K562 (cell line): ENCODE results near the gene FAAH. TPM values are rescaled to one million over a fixed set of nuclear protein-coding genes. Genes with fewer than 3 reads are reported as not detected.

Source experiments
- CBFA2T2 ChIP-seq: fragments of 450-650 bp; conservative IDR thresholded peaks from 2 replicates; pipeline ENCODE4 v1.6.1; 2017; ENCODE audit warnings: mild to moderate bottlenecking
- CHCHD3 ChIP-seq: fragments of 250-450 bp; sonication (Bioruptor Pico); IDR thresholded peaks from 2 replicates; pipeline ENCODE4 v2.1.2; 2022; ENCODE audit warnings: mild to moderate bottlenecking
- SMAD3 ChIP-seq: fragments of 450-650 bp; formaldehyde crosslinking; conservative IDR thresholded peaks from 2 replicates; pipeline ENCODE4 v1.4.0; 2020; ENCODE audit warnings: mild to moderate bottlenecking
- SMARCC2 ChIP-seq: fragments of 450-650 bp; IDR thresholded peaks from 2 replicates; pipeline ENCODE4 v1.6.1; 2017; ENCODE audit warnings: antibody characterized with exemption, moderate library complexity, mild to moderate bottlenecking, low read depth
- TAF1 ChIP-seq: IDR thresholded peaks from 2 replicates; pipeline ENCODE4 v1.6.1; 2011; ENCODE audit warnings: mild to moderate bottlenecking, low read length, moderate library complexity; ENCODE audit not compliant: insufficient read depth, control insufficient read depth, severe bottlenecking; ENCODE audit errors: extremely low read depth
- TEAD2 ChIP-seq: fragments of 450-650 bp; IDR thresholded peaks from 2 replicates; pipeline ENCODE4 v1.6.1; 2016; ENCODE audit warnings: missing genetic modification characterization, control low read depth, missing compliant biosample characterization
- polyA plus RNA-seq, 8 experiments: library from polyadenylated mRNA; depleted of rRNA in 4 of 8; stranded (reverse) in 5 of 8; unstranded in 3 of 8; fragments of >200 nt; fragmentation: Nextera tagmentation in 2 of 8; fragmentation: Illumina TruSeq in 1 of 8; extraction: Ambion mirVana in 2 of 8; extraction: Trizol in 1 of 8; gene quantifications; 2 replicates each; pipeline versions ENCODE4 v1.2.1 to v1.2.3, GENCODE V29; 2011 to 2014; ENCODE audit warnings: inconsistent platforms in 1 of 8, missing spikeins in 1 of 8
- total RNA-seq, 7 experiments: library from RNA; depleted of rRNA in 6 of 7; stranded (reverse); fragments of >200 nt in 6 of 7; fragmentation: Illumina TruSeq in 2 of 7; extraction: Trizol in 2 of 7; gene quantifications; 2 replicates each; pipeline versions ENCODE4 v1.2.1 to v1.2.3, GENCODE V29; 2011 to 2021; ENCODE audit warnings: low replicate concordance in 1 of 7
- TF ChIP-seq, protein P1 (sequence below): sonication (generic); formaldehyde crosslinking; IDR thresholded peaks from 2 replicates; pipeline ENCODE4 v1.8.0; 2022; ENCODE audit warnings: mild to moderate bottlenecking, missing genetic modification reagents, borderline replicate concordance
- TF ChIP-seq, protein P2 (sequence below): sonication (generic); formaldehyde crosslinking; IDR thresholded peaks from 2 replicates; pipeline ENCODE4 v1.8.1; 2023; ENCODE audit warnings: mild to moderate bottlenecking, missing genetic modification reagents
- TF ChIP-seq, protein P3 (sequence below): fragments of 250-450 bp; sonication (Bioruptor Pico); IDR thresholded peaks from 2 replicates; pipeline ENCODE4 v1.9.0; 2021; ENCODE audit warnings: mild to moderate bottlenecking, inconsistent platforms
- TF ChIP-seq, protein P4 (sequence below), 2 experiments: fragments of 450-650 bp in 1 of 2; sonication (generic) in 1 of 2; formaldehyde crosslinking; conservative IDR thresholded peaks; 2 replicates each; pipeline versions ENCODE4 v1.4.0 to v1.8.1; 2020 to 2022; ENCODE audit warnings: mild to moderate bottlenecking in 1 of 2, missing genetic modification reagents in 1 of 2
- TF ChIP-seq, protein P5 (sequence below): fragments of 450-650 bp; IDR thresholded peaks from 2 replicates; pipeline ENCODE4 v1.6.1; 2018; ENCODE audit warnings: mild to moderate bottlenecking, low read depth; ENCODE audit not compliant: partially characterized antibody
- TF ChIP-seq, protein P6 (sequence below): sonication (generic); formaldehyde crosslinking; IDR thresholded peaks from 2 replicates; pipeline ENCODE4 v1.9.0; 2022; ENCODE audit warnings: mild to moderate bottlenecking, missing genetic modification reagents
- TF ChIP-seq, protein P7 (sequence below): sonication (generic); formaldehyde crosslinking; IDR thresholded peaks from 2 replicates; pipeline ENCODE4 v1.8.1; 2023; ENCODE audit warnings: mild to moderate bottlenecking, missing genetic modification reagents, moderate library complexity
- TF ChIP-seq, protein P8 (sequence below): sonication (generic); formaldehyde crosslinking; IDR thresholded peaks from 2 replicates; pipeline ENCODE4 v1.8.1; 2023; ENCODE audit warnings: mild to moderate bottlenecking, missing genetic modification reagents

FAAH gene
- total and polyA plus RNA-seq, 9 of the 15 experiments (the other 6 are each of a cell fraction or from before 2014, with no cell fraction given) = 0.06 to 1.1 (median 0.32) TPM

DNA sequence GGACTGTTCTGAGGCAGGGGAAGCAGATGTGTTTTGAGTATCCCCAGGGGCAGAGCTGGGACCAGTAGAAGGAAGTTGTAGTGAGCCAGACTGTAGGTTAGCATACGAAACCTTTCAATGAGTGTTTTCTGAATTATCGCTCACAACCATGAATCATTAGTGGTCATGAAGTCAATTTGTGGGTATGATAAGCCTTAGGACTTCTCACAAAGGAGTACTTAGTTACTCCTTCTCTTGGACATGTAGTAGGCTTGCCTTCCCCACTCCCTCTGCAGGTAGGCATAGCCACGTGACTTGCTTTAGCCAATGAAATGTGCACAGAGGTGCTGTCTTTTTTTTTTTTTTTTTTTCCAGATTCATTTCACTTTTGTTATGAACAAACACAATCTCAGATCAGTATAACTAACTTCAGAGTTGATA lies 23.9 kb upstream of the FAAH start (continued):
- TF ChIP-seq SMAD3 (CRISPR knock-in tag) (no peak), CHCHD3 (CRISPR knock-in tag) (no peak), TEAD2 (tag) (no peak), CBFA2T2 (peak; percentile 64), SMARCC2 (no peak), TAF1 (no peak)
- TF ChIP-seq, protein P1, sequence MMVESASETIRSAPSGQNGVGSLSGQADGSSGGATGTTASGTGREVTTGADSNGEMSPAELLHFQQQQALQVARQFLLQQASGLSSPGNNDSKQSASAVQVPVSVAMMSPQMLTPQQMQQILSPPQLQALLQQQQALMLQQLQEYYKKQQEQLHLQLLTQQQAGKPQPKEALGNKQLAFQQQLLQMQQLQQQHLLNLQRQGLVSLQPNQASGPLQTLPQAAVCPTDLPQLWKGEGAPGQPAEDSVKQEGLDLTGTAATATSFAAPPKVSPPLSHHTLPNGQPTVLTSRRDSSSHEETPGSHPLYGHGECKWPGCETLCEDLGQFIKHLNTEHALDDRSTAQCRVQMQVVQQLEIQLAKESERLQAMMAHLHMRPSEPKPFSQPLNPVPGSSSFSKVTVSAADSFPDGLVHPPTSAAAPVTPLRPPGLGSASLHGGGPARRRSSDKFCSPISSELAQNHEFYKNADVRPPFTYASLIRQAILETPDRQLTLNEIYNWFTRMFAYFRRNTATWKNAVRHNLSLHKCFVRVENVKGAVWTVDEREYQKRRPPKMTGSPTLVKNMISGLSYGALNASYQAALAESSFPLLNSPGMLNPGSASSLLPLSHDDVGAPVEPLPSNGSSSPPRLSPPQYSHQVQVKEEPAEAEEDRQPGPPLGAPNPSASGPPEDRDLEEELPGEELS (CRISPR knock-in tag) = no peak
- TF ChIP-seq, protein P2, sequence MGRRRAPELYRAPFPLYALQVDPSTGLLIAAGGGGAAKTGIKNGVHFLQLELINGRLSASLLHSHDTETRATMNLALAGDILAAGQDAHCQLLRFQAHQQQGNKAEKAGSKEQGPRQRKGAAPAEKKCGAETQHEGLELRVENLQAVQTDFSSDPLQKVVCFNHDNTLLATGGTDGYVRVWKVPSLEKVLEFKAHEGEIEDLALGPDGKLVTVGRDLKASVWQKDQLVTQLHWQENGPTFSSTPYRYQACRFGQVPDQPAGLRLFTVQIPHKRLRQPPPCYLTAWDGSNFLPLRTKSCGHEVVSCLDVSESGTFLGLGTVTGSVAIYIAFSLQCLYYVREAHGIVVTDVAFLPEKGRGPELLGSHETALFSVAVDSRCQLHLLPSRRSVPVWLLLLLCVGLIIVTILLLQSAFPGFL (CRISPR knock-in tag) = no peak
- TF ChIP-seq, protein P3, sequence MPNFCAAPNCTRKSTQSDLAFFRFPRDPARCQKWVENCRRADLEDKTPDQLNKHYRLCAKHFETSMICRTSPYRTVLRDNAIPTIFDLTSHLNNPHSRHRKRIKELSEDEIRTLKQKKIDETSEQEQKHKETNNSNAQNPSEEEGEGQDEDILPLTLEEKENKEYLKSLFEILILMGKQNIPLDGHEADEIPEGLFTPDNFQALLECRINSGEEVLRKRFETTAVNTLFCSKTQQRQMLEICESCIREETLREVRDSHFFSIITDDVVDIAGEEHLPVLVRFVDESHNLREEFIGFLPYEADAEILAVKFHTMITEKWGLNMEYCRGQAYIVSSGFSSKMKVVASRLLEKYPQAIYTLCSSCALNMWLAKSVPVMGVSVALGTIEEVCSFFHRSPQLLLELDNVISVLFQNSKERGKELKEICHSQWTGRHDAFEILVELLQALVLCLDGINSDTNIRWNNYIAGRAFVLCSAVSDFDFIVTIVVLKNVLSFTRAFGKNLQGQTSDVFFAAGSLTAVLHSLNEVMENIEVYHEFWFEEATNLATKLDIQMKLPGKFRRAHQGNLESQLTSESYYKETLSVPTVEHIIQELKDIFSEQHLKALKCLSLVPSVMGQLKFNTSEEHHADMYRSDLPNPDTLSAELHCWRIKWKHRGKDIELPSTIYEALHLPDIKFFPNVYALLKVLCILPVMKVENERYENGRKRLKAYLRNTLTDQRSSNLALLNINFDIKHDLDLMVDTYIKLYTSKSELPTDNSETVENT (CRISPR knock-in tag) = no peak
- TF ChIP-seq, protein P4, sequence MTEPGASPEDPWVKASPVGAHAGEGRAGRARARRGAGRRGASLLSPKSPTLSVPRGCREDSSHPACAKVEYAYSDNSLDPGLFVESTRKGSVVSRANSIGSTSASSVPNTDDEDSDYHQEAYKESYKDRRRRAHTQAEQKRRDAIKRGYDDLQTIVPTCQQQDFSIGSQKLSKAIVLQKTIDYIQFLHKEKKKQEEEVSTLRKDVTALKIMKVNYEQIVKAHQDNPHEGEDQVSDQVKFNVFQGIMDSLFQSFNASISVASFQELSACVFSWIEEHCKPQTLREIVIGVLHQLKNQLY (CRISPR knock-in tag; conservative IDR thresholded peaks at IDR 0.05) = no peak
- TF ChIP-seq, protein P5, sequence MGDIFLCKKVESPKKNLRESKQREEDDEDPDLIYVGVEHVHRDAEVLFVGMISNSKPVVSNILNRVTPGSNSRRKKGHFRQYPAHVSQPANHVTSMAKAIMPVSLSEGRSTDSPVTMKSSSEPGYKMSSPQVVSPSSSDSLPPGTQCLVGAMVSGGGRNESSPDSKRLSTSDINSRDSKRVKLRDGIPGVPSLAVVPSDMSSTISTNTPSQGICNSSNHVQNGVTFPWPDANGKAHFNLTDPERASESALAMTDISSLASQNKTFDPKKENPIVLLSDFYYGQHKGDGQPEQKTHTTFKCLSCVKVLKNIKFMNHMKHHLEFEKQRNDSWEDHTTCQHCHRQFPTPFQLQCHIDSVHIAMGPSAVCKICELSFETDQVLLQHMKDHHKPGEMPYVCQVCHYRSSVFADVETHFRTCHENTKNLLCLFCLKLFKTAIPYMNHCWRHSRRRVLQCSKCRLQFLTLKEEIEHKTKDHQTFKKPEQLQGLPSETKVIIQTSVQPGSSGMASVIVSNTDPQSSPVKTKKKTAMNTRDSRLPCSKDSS = no peak
- TF ChIP-seq, protein P6, sequence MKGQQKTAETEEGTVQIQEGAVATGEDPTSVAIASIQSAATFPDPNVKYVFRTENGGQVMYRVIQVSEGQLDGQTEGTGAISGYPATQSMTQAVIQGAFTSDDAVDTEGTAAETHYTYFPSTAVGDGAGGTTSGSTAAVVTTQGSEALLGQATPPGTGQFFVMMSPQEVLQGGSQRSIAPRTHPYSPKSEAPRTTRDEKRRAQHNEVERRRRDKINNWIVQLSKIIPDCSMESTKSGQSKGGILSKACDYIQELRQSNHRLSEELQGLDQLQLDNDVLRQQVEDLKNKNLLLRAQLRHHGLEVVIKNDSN (CRISPR knock-in tag) = peak; percentile 94
- TF ChIP-seq, protein P7, sequence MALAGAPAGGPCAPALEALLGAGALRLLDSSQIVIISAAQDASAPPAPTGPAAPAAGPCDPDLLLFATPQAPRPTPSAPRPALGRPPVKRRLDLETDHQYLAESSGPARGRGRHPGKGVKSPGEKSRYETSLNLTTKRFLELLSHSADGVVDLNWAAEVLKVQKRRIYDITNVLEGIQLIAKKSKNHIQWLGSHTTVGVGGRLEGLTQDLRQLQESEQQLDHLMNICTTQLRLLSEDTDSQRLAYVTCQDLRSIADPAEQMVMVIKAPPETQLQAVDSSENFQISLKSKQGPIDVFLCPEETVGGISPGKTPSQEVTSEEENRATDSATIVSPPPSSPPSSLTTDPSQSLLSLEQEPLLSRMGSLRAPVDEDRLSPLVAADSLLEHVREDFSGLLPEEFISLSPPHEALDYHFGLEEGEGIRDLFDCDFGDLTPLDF (CRISPR knock-in tag) = no peak
- TF ChIP-seq, protein P8, sequence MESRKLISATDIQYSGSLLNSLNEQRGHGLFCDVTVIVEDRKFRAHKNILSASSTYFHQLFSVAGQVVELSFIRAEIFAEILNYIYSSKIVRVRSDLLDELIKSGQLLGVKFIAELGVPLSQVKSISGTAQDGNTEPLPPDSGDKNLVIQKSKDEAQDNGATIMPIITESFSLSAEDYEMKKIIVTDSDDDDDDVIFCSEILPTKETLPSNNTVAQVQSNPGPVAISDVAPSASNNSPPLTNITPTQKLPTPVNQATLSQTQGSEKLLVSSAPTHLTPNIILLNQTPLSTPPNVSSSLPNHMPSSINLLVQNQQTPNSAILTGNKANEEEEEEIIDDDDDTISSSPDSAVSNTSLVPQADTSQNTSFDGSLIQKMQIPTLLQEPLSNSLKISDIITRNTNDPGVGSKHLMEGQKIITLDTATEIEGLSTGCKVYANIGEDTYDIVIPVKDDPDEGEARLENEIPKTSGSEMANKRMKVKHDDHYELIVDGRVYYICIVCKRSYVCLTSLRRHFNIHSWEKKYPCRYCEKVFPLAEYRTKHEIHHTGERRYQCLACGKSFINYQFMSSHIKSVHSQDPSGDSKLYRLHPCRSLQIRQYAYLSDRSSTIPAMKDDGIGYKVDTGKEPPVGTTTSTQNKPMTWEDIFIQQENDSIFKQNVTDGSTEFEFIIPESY (CRISPR knock-in tag) = no peak
